Activated T-cell treated with anti-CD3 and anti-CD28 coated beads, Interleukin-2, amount 50 U/mL, for 1 hour (primary cell): Measurements from ENCODE around the gene GYS1.

Source experiments
- DNase-seq: peaks from one replicate; pipeline ENCODE4 v3.0.0-alpha.2; 2020

The GYS1 gene

DNA sequence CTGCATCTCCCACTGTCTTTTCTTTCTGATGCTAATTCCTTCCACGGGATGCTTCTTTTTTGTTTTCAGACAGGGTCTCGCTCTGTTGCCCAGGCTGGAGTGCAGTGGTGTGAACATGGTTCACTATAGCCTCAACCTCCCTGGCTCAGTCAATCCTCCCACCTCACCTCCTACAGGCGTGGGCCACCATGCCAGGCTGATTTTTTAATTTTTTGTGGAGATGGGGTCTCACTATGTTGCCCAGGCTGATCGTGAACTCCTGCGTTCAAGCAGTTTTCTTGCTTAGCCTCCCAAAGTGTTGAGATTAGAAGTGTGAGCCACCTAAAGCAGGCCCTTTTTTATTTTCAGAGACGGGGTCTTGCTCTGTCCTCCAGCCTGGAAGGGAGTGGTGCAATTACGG is 4.8 kb downstream of the GYS1 start:
- no peak for DNase-seq

GRCh38 chr19:48987323-48987722 is 5.8 kb downstream of the GYS1 start:
- DNase-seq: no peak

GRCh38 chr19:48986211-48986610 is 6.9 kb downstream of the GYS1 start:
- DNase-seq: no peak

DNA sequence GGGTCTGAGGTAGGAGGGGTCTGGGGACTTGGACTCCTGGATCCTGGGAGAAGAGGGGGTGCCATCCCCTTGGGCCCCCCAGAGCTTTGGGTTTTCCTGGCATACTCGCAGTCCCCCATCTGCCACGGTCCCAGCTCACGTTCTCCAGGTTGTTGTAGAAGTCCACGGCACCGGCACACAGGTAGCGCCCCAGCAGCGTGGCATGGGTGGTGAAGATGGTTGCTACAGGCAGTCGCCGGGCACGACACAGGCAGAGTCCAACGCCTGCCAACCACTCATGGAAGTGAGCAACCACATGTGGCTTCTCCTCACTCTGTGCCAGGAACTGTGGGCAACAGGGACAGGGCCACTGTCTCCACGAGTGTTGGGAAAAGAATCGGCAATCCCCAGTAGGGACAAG is 7.4 kb downstream of the GYS1 start:
- no peak for DNase-seq

DNA sequence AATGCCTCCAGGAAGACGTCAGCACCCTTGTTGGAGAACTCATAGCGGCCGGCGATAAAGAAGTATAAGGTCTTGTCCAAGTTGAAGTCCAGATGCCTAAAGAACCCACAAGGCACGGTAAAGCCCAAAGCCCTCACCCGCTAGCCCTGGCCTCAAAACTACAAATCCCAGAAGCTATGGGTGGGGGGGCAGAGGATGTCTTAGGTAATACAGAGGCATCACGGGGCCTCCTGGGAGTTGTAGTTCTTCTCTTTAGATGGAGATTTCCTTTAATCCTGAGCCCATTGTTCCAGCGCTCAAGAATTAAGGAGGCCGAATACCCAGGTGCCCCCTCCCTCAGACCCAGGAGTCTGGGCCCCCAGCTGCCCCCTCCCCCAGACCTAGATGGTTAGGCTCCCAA is 10.8 kb downstream of the GYS1 start:
- no peak for DNase-seq

GRCh38 chr19:48977061-48977460 is 16.0 kb downstream of the GYS1 start:
- no peak for DNase-seq

DNA sequence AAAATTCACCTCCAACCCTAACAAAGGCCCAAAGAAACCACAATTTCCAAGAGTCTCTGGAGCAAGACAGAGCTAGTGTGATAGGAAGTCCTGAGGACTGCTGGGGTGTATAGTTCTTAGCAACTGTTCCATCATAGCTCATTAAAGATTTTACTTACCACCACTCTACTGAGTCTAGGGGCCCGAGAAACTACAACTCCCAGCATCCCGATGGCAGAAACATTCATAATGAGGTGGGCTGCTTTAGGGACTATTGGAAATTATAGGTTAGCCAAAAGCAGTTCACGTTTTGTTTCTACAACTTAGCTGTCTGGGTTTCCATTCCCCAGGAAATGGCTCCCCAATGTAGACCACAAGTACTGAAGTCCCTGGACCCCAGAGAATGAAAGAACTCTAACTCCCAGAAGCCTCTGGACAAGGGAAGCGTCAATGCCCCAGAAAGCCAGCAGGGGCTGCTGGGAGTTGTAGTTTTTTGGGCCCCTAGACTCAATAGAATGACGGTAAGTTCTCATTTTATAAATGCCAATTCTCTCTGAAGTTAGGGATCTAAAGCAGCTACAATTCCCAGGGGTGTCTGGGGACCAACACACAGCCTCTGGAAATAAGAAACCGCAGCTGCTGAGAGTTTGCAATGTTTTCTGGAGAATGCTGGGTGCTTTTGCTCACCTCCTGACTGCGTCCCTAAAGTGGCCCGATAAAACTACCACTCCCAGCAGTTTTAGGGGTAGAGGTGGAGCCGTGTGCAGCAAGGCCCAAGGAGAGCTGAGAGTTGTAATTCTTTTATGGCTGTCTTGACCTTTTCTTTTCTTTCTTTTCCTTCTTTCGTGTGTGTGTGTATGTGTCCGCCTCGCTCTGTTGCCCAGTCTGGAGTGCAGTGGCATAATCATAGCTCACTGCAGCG is 16.9 kb downstream of the GYS1 start:
- DNase-seq: no peak

DNA sequence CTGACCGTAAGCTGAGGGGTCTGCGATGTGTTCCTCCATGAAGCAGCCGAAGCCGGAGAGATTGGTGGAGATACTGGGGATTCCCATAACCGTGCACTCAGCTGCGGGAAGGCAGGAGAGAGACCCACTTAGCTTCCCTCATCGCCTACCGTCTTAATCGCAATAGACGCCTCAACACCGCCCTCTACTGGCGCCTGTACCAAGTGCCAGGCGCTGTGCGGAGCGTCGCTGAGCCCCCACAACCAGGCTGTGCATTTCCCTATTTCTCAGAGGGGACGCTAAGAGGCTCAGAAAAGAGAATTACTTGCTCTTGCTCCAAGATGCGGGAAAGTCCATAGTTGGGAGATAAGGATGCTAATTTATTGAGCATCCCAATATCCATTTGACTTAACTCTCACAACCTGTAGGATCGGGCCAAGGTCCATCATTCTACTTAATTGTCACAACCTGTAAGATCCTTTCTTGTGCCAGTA is 22.1 kb downstream of the GYS1 start:
- peak; percentile 83 for DNase-seq

DNA sequence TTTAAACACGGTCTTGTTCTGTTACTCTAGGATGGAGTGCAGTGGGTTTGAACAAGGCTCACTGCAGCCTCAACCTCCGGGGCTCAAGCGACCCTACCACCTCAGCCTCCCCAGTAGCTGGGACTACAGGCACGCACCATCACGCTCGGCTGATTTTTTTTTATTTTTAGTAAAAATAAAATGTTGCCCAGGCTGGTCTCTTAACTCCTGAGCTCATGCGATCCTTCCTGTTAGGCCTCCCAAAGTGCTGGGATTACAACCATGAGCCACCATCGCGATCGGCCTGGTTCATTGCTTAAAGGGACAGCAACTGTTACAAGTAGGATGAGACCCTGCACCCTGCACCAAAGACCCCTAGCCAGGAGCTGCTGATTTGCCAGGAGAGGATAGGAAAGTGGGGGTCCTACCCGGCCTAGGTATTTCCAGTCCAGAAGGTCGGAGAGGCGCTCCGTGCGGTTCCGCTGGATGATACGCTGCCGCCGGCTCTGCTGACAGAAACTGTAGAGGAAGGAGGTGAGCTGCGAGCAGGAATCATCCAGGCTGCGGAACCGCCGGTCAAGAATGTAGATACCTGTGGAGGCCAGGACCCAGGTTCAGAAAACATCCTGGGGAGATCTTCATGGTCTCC is 22.9 kb downstream of the GYS1 start:
- no peak for DNase-seq

GRCh38 chr19:48969276-48970138 is 23.6 kb downstream of the GYS1 start:
- no peak for DNase-seq

GRCh38 chr19:48968813-48969218 is 24.3 kb downstream of the GYS1 start:
- no peak for DNase-seq

DNA sequence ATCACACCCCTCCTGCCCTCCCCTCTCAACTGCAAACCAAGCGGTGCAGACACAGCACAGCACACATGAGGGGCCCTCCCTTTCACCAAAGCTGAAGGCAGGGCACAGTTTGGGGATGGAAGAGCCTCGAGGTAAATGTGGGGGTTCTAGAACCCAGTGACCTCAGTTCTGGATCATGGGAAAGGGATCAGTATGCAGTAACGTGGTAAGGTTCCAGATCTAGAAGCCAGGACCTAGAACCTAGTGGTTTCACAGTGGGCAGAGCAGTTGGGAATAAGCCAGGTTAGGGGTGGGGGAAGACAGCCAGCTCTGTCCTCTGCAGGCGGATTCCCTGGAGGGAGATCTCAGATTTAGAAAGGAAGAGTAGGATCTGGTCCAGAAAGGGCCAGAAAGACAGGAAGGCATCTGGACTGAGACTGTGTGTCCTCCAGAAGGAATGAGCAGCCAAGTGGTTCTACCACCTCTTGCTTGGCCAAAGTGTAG is 24.9 kb downstream of the GYS1 start:
- no peak for DNase-seq

DNA sequence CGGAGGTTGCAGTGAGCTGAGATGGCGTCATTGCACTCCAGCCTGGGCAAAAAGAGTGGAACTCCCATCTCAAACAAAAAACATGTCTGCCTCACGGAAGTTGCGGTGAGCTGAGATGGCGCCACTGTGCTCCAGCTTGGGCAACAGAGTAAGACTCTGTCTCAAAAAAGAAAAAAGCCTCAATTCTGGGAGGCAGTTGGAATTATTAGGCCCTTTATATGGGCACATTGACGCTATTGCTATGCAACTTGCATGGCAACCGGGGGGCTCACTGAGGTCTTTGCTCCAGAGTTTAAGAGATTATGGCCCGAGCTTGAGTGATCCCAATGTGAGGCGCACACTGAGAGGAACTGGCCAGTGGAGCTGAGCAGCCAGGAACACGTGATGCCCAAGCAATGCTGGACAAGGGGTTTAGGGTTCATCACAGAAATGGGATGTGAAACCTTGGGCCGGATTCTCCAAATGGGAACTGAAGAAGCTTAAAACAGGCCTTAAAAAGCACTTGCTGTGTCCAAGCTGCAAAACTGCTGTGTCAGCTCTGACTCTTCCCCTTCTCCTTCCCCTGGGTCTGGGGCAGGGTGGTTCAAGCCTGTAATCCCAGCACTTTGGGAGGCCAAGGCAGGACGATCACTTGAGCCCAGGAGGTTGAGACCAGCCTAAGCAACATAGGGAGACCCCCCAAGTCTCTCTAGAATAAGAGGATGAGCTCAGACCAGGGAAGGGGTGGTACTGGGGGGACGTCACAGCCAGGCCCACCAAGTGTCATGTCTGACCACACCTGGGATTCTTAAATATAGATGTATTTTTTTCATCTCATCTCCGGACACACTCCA is 25.5 kb downstream of the GYS1 start:
- no peak for DNase-seq

DNA sequence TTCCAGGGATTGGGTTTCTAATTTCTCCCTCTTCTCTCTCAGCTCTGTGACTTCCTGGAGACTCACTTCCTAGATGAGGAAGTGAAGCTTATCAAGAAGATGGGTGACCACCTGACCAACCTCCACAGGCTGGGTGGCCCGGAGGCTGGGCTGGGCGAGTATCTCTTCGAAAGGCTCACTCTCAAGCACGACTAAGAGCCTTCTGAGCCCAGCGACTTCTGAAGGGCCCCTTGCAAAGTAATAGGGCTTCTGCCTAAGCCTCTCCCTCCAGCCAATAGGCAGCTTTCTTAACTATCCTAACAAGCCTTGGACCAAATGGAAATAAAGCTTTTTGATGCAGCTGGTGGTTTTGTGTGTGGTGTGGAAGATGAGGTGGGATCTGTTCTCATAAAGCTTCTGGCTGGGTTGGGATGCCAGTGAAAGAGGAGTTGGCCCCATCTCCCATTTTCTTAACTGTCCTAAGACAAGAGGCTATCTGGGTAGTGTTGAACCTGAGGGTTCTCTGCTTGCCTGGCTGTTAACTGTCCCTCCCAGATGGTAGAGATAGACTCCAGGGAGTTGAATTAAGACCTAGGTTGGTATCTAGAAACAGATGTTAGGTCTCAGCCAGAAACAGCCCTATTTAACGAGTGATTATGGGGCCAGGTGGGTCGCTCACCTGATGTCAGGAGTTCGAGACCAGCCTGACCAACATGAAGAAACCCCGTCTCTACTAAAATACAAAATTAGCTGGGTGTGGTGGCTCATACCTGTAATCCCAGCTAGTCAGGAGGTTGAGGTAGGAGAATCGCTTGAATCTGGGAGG is 26.4 kb downstream of the GYS1 start:
- no peak for DNase-seq

DNA sequence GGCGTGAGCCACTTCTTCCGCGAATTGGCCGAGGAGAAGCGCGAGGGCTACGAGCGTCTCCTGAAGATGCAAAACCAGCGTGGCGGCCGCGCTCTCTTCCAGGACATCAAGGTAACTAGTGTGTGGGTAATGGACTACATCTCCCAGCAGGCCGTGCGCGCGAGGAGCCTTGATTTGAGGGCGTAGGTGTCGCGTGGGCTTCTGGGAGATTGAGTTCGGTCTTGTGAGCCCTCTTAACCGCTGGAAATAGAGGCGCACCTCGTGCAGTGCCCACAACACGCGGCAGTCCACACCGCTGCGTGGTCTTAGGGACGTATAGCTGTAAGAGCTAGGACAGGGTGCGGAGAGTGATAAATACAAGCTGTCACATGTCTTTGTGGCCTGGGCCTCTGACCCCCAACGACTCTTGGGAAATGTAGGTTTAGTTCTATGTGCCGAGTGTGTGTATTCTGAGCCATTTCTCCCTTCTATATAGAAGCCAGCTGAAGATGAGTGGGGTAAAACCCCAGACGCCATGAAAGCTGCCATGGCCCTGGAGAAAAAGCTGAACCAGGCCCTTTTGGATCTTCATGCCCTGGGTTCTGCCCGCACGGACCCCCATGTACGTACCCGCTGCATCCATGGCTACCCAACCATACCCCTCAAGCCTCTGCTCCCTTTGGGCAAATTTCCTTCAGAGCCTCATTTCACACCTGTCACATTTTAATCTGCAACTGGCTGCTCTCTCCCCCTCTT is 27.1 kb downstream of the GYS1 start:
- peak; percentile 90 for DNase-seq

GRCh38 chr19:48965040-48965805 is 27.9 kb downstream of the GYS1 start, which contains the start of gene FTL:
Gene FTL, plus strand, starts transcription at chr19:48965309. Its CDS starts 199 bp downstream, at chr19:48965508.
- peak; percentile 82 for DNase-seq

DNA sequence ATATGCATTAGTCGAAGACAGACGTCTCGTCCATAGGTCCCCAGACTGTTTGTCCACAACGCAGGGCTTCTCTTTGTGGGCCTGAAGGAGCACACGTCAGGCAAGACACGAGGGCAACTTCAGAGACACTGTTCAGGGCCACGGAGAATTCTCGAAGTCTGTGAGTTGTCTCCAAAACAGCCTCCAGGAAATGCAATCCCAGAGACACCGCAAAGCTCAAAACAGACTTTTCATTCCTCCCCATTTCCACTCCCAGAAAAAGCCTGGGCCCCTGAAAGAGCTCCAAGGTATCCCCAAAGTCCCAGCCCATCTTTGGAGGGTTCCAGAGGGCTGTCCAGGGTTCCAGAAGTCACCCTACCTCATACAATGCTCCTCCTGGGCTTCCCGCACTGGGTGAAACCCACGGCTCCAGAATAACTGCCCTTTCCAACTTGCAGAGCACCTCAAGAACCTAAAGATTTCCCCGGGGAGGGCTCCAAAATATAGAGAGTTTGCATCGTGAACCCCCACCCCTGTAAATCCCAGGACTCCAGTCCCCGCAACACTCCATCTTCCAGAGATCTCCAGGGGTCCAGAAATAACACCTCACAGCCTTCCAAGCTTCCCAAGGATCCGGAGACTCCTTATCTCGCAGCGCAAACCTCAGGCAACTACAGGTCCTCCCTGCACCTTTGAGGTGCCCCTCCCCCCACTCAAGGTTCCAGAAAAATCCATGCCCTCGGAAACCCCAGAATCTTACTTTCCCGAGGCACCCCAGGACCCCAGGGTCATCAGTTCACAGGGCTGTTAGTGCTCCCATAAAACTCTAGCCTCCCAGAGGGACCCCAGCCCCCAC is 28.7 kb downstream of the GYS1 start:
- DNase-seq: no peak

GRCh38 chr19:48963371-48964204 is 29.5 kb downstream of the GYS1 start:
- DNase-seq: peak; percentile 55
